GM19025 (cell line): ENCODE data around the gene UNK.
A peak's percentile ranks its signal among the peaks of the same experiment; 100 is the strongest.
"Not testable (repeated sequence)": the region's sequence is repeated elsewhere in the genome, so short reads cannot be mapped to it uniquely, and the experiment has no call there.

ENCODE experiments used
- ATAC-seq: cut with Tn5 transposase; IDR thresholded peaks from one replicate; pipeline ENCODE4 v1.9.1; 2021; ENCODE audit warnings: mild to moderate bottlenecking, low read depth, moderate library complexity; ENCODE audit not compliant: unreplicated experiment

Gene UNK

GRCh38 chr17:75771334-75772281 lies 13.0 kb upstream of the UNK start:
- no peak for ATAC-seq

DNA sequence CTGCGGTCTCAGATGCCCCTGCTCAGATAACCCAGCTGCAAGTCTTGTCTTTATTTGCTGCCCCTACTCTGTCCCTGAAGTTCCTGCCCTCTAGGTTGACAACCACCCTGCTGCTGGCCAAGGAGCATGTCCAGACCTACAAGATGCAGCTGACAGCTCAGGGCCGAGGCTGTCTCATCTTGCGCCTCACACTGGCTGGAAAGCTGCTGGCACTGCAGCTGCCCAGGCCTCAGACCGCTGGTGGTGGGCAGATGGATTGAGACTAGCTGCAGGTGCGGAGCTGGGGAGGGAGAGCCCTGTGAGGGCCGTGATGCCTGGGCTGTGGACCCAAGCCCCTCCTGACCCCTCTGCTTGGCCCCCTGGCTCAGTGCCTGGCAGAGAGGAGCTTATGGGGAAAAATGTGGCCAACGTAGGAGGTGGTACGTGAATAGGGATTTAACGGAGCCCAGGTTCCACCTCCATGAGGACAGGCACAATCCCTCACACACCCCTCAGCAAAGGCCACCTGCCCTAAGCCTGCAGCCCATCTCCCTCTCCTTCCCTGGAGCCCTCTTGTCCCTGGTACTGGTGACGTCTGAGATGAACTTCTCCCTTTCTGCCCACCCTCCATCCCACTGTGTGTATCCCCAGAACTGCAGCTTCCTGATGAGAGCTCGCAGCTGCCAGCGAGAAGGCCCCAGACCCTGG lies 11.3 kb upstream of the UNK start:
- ATAC-seq = no peak

DNA sequence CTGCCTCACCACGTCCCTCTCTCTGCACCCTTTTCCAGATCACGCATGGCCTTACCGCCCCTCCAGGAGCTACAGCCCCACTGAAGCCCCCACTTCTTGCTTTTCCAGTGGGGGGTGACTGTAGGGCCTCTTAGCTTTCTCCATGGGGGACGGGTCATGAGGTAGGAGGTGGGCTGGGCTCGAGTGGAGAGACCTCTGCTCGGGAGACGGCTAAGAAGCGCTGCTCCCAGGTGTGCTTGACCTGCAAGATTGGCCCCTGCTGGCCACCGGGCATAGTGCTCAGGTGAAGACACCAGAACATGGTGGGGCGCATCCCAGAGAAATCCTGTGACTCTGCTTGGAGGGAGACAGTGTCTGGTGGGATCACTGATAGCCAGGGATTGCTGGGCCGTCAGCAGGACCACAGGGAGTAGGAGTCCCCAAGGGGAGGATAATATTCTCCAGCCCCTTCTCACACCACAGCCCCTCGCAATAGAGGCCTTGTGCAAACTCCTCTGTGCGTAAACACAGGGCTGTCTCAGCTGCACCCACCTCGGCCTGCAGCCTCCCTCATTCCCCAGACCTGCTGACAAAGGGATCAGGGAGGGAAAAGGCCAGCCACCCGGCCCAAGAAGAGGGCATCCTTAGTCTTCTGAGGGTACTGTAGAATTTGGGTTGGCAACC lies 10.7 kb upstream of the UNK start:
- ATAC-seq = no peak

- ATAC-seq = no peak
Measured at GRCh38 chr17:75774471-75774990, 10.1 kb upstream of the UNK start.

DNA sequence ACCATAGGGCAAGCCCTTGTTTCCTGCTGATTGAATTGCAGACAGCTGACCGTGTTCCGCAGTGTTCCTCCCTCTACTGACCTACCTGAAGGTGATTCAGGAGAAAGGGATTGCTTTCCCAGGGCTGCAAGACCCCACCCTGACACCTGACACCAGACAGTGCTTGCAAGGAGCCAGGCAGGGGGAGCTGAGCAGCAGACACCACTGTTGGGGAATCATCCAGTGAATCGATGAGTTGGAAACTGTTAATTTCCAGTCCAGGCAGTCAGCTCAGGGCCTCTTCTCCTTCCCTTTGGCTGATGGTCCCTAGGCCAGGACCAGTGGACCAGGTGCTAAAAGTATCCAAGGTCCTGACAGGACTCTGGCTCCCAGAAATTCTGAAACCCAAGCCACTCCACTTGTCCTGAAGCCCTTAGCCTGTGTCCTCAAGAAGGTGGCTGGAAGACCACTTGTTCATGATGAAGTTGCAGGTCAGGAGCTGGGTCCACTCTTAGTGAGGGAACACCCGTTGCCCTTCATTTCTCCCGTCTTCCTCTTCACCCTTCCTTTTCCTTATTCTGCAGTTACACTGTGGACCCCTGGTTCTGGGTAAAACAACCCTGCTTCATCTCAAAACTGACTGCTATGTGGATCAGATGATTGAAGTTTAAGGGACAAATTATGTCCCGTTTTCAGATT lies 9.5 kb upstream of the UNK start:
- no peak for ATAC-seq

- ATAC-seq = no peak
Measured at GRCh38 chr17:75776386-75777295, 8.0 kb upstream of the UNK start.

DNA sequence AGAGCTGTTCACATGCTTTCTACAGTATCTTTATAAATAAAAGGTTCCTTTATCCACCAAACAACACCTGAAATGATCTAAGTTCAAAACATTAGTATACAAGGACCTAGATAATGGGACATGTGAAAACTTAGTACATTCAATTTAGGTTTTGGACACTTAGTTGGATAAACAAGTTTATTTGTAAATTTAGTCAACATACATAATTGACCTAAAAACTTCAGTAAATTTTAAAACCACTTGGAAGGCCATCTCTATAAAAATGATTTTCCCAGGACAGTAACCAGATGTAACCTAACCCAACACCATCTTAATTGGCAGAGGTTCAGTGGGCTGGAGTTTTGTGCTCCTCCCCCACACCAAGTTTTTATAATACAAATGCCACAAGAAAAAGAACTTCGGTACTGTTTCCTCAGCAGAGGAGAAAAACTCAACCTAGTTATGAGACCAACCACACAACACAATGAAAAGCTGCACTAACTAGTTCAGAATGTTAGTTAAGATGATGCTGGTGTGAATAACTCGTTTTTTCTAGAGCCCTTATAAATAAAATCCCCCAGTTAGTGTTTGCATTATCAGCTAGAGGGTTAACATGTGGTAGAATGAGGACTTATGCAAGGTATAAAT lies 7.2 kb upstream of the UNK start:
- no peak for ATAC-seq

DNA sequence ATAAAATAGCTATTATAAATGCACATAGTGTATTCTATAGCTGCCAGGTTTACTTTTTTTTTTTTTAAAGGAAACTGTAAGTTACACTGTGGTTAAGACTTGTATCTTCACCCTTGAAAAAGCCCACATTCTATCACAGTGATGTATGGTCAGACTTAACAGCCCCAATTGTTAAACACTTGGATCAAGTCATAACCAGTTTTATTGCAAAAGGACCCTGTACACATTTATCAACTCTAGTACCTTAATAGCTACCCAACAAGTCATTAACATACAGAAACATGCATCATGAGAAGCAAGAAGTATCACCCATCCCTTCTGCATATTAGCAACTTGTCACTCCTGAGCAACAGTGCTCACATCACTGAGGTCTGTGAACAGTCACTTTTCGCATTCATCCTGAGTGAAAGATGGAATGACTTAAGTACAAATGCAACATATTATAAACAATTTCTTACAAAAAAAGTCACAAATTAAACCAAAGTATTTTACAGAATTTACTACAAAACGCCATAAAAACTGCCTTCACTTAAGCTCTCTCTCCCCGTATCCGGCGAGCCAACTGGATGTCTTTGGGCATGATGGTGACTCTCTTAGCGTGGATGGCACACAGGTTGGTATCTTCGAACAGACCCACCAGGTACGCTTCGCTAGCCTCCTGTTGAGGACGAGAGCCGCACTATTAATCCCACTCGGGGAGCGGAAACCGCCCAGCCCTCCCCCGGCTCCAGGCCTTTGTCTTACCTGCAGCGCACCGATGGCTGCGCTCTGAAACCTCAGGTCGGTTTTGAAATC lies 6.3 kb upstream of the UNK start:
- ATAC-seq = not testable (repeated sequence)

DNA sequence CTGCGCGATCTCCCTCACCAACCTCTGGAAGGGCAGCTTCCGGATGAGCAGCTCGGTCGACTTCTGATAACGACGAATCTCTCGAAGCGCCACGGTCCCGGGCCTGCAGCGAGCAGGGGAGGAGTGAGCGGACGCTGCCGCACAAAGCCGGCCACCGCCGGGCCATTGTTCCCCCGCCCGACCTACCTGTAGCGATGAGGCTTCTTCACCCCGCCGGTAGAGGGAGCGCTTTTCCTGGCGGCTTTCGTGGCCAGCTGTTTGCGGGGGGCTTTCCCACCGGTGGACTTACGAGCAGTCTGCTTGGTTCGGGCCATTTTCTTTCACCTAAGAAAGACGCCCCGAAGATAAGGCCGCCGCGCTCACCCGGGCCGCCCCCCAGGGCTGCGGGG lies 5.8 kb upstream of the UNK start:
- no peak for ATAC-seq

- peak; percentile 62 for ATAC-seq
Measured at GRCh38 chr17:75779250-75779986, 5.2 kb upstream of the UNK start.

- ATAC-seq = no peak
Measured at GRCh38 chr17:75779987-75780889, 4.4 kb upstream of the UNK start.

GRCh38 chr17:75783069-75783783 lies 1.4 kb upstream of the UNK start:
- no peak for ATAC-seq

GRCh38 chr17:75783803-75784472 lies 668 bp upstream of the UNK start:
- no peak for ATAC-seq

GRCh38 chr17:75785016-75785890 lies 647 bp downstream of the UNK start:
- ATAC-seq = peak; percentile 56
